Stomach (tissue), 9 donors: Measurements from ENCODE around the gene NOVA2. TPM values are rescaled to one million over a fixed set of nuclear protein-coding genes. Genes with fewer than 3 reads are reported as not detected.
A peak's percentile ranks its signal among the peaks of the same experiment; 100 is the strongest.

Experiments used
- DNase-seq, 2 donors: peaks; one replicate each; pipeline versions ENCODE4 v3.0.0 to v3.0.0-alpha.2; 2013 to 2019
- H3K27ac ChIP-seq, 5 donors: fragments of 200-600 bp in 4 of 5; sonication (generic) in 4 of 5; one replicate each; pipeline ENCODE4 v1.5.1; 2013 to 2019; ENCODE audit warnings: mild to moderate bottlenecking in 1 of 5, moderate library complexity in 1 of 5
- H3K27me3 ChIP-seq, 3 donors: fragments of 200-600 bp; sonication (generic); one replicate each; pipeline ENCODE4 v1.5.1; 2017 to 2019; ENCODE audit warnings: mixed run types in 1 of 3
- H3K36me3 ChIP-seq, 4 donors: fragments of 200-600 bp; sonication (generic); 1 replicate in 3 of 4; 2 replicates in 1 of 4; pipeline ENCODE4 v1.5.1; 2016 to 2019
- H3K4me1 ChIP-seq, 4 donors: fragments of 200-600 bp; sonication (generic); one replicate each; pipeline ENCODE4 v1.5.1; 2016 to 2019
- H3K4me3 ChIP-seq, 4 donors: fragments of 200-600 bp; sonication (generic) in 3 of 4; one replicate each; pipeline ENCODE4 v1.5.1; 2016 to 2019; ENCODE audit warnings: mild to moderate bottlenecking in 1 of 4
- H3K9me3 ChIP-seq, 4 donors: fragments of 200-600 bp; sonication (generic); one replicate each; pipeline ENCODE4 v1.5.1; 2016 to 2019
- EP300 ChIP-seq: sonication (generic); formaldehyde crosslinking; IDR thresholded peaks from one replicate; pipeline ENCODE4 v1.6.1; 2017; ENCODE audit warnings: antibody characterized with exemption
- POLR2A ChIP-seq, 4 donors: fragments of 450-650 bp; IDR thresholded peaks; one replicate each; pipeline ENCODE4 v1.6.1; 2016; ENCODE audit warnings: antibody characterized with exemption in 4 of 4, control low read depth in 2 of 4, mild to moderate bottlenecking in 1 of 4, moderate library complexity in 1 of 4
- POLR2AphosphoS5 ChIP-seq, 3 donors: sonication (generic); formaldehyde crosslinking; IDR thresholded peaks; one replicate each; pipeline ENCODE4 v1.6.1; 2016; ENCODE audit warnings: antibody characterized with exemption in 3 of 3
- WGBS, 5 donors: extraction: QIAGEN DNeasy Blood & Tissue Kit in 3 of 5; methylation state at CpG; one replicate each; pipeline versions ENCODE4 v1.1.5 to v1.1.7; 2013 to 2018; 5-methylcytosine and 5-hydroxymethylcytosine counted together
- intact Hi-C: fragments of 100-400 bp; cut with DNase I; formaldehyde crosslinking; loops from one replicate; pipeline ENCODE4 v1.15.1; 2023; ENCODE audit warnings: low total_unique reads
- polyA plus RNA-seq, 3 donors: library from polyadenylated mRNA; stranded (reverse); fragments of 200-250 nt; gene quantifications; one replicate each; pipeline ENCODE4 v1.2.3, GENCODE V29; 2013
- total RNA-seq, 5 donors: library from RNA; depleted of rRNA; stranded (reverse); fragments of >200 nt; gene quantifications; one replicate each; pipeline versions ENCODE4 v1.1.0 to v1.2.3, GENCODE V29; 2014 to 2016
- TF ChIP-seq, protein P1 (sequence below), 7 experiments: fragments of 450-650 bp in 4 of 7; fragments of 200-600 bp in 3 of 7; sonication (generic) in 3 of 7; IDR thresholded peaks; one replicate each; pipeline ENCODE4 v1.5.1; 2016 to 2019; ENCODE audit warnings: antibody characterized with exemption in 7 of 7, control low read depth in 2 of 7, mild to moderate bottlenecking in 1 of 7
- donor health status: healthy with polysubstance abuse.
- donor health status: Bipolar disorder and iron deficiency.
- donor health status: healthy.

The NOVA2 gene
- total and polyA plus RNA-seq, 8 donors = 0.38 to 10.7 (median 1.3) TPM; not detected in 2

- Histone ChIP-seq H3K9me3 (no peaks in the 10 kb centered on the region), H3K4me3 (no peak overlapping the region), H3K27ac (no peak overlapping the region), H3K36me3 (peaks cover 0 to 41% (median 36%) of the 10 kb centered on the region in 4 donors), H3K27me3 (peaks cover 0 to 27% (median 0%) of the 10 kb centered on the region in 3 donors), H3K4me1 (peaks cover 11 to 27% (median 20%) of the 10 kb centered on the region in 4 donors)
- TF ChIP-seq POLR2A (IDR thresholded peaks at IDR 0.05) = no peak
- TF ChIP-seq POLR2AphosphoS5 (IDR thresholded peaks at IDR 0.05) = no peak
- TF ChIP-seq EP300 = no peak
- TF ChIP-seq, protein P1, sequence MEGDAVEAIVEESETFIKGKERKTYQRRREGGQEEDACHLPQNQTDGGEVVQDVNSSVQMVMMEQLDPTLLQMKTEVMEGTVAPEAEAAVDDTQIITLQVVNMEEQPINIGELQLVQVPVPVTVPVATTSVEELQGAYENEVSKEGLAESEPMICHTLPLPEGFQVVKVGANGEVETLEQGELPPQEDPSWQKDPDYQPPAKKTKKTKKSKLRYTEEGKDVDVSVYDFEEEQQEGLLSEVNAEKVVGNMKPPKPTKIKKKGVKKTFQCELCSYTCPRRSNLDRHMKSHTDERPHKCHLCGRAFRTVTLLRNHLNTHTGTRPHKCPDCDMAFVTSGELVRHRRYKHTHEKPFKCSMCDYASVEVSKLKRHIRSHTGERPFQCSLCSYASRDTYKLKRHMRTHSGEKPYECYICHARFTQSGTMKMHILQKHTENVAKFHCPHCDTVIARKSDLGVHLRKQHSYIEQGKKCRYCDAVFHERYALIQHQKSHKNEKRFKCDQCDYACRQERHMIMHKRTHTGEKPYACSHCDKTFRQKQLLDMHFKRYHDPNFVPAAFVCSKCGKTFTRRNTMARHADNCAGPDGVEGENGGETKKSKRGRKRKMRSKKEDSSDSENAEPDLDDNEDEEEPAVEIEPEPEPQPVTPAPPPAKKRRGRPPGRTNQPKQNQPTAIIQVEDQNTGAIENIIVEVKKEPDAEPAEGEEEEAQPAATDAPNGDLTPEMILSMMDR (IDR thresholded peaks at IDR 0.05) = no peak
- 92 to 98% (median 98%) methylated on average over 13 to 15 of the region's 15 CpGs for WGBS, 5 donors
- DNase-seq = no peak
- intact Hi-C loops = loop anchor here (10.0 kb wide), 1 partner anchor 88 kb away; the partner anchor contains the start of gene NANOS2
Observed at GRCh38 chr19:46002678-46003275, 29.1 kb upstream of the NOVA2 start.

DNA sequence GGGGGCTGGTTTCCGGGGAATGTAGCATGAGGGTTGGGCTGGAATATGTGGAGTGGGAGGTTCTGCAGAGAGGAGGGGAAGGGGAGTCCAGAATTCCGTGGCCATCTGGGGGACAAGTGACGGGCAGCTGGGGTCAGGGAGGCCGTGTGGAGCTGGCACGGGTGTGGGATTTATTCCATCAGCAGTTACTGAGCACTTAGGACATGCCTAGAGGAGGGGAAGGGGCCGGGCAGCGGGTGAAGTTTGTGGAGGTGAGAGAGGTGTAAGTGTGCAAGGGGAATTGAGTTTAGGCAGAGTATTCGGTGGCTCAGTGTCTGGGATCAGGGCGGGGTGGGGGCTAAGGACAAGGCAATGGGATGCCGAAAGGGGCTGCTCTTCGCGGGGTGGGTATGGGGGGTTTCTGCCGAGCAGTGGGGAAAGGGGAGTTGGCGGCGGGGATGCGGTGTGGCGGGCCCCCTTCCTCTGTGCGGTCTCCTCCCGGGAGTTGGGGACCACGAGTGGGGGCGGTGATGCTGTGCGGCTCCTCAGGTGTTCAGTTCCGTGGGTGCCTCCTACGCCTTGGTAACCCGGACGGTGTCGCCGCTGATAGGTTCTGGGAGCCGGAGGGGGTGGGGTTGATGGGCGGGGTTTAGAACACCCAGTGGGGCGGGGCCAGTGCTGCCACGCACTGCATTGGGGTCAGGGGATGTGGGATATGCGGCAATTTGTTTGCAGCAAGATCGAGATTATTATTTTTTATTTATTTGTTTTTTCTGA lies 27.0 kb upstream of the NOVA2 start:
- H3K36me3 ChIP-seq = peaks cover 0 to 22% (median 19%) of the 10 kb centered on the region in 4 donors
- peak overlapping the region; percentile 16 to 37 (median 34) for H3K4me3 ChIP-seq
- intact Hi-C loops = loop anchor here (10.0 kb wide), 1 partner anchor 86 kb away; the partner anchor contains the start of gene NANOS2
- peaks cover 17 to 39% (median 32%) of the 10 kb centered on the region in 4 donors for H3K4me1 ChIP-seq
- TF ChIP-seq POLR2A (IDR thresholded peaks at IDR 0.05) = no peak
- TF ChIP-seq, protein P1 (IDR thresholded peaks at IDR 0.05) = no peak
- TF ChIP-seq POLR2AphosphoS5 (IDR thresholded peaks at IDR 0.05) = no peak
- TF ChIP-seq EP300 = no peak
- H3K27ac ChIP-seq = no peak overlapping the region
- 3 to 5% (median 4%) methylated on average over 27 to 34 of the region's 34 CpGs for WGBS, 5 donors
- peak; percentile 79 to 82 for DNase-seq
- H3K27me3 ChIP-seq = peaks cover 0 to 27% (median 0%) of the 10 kb centered on the region in 3 donors
- H3K9me3 ChIP-seq = no peaks in the 10 kb centered on the region

GRCh38 chr19:45999653-46000121 lies 26.0 kb upstream of the NOVA2 start:
- intact Hi-C loops = loop anchor here (10.0 kb wide), 1 partner anchor 85 kb away; the partner anchor contains the start of gene NANOS2
- 16 to 23% (median 17%) methylated on average over 14 of the region's 14 CpGs for WGBS, 5 donors
- peaks cover 0 to 22% (median 17%) of the 10 kb centered on the region in 4 donors for H3K36me3 ChIP-seq
- TF ChIP-seq EP300 (no peak), POLR2A (IDR thresholded peaks at IDR 0.05) (no peak), POLR2AphosphoS5 (IDR thresholded peaks at IDR 0.05) (no peak)
- TF ChIP-seq, protein P1 (IDR thresholded peaks at IDR 0.05) = no peak
- H3K4me3 ChIP-seq = no peak overlapping the region
- H3K4me1 ChIP-seq = peaks cover 17 to 41% (median 34%) of the 10 kb centered on the region in 4 donors
- DNase-seq = peak in 1 of 2 donors; percentile 77
- H3K9me3 ChIP-seq = no peaks in the 10 kb centered on the region
- H3K27ac ChIP-seq = no peak overlapping the region
- H3K27me3 ChIP-seq = peaks cover 0 to 27% (median 0%) of the 10 kb centered on the region in 3 donors

GRCh38 chr19:45998834-45999233 lies 25.2 kb upstream of the NOVA2 start:
- H3K27me3 ChIP-seq = peaks cover 0 to 27% (median 0%) of the 10 kb centered on the region in 3 donors
- peaks cover 17 to 46% (median 36%) of the 10 kb centered on the region in 4 donors for H3K4me1 ChIP-seq
- TF ChIP-seq POLR2A (IDR thresholded peaks at IDR 0.05) (no peak), POLR2AphosphoS5 (IDR thresholded peaks at IDR 0.05) (no peak), EP300 (no peak)
- TF ChIP-seq, protein P1 (IDR thresholded peaks at IDR 0.05) = no peak
- H3K9me3 ChIP-seq = no peaks in the 10 kb centered on the region
- intact Hi-C loops = no loop called here
- WGBS, 5 donors = 84 to 99% (median 90%) methylated on average over 4 of the region's 4 CpGs
- no peak overlapping the region for H3K27ac ChIP-seq
- H3K4me3 ChIP-seq = no peak overlapping the region
- no peak for DNase-seq
- peaks cover 0 to 16% (median 11%) of the 10 kb centered on the region in 4 donors for H3K36me3 ChIP-seq
